ENCODE data around the gene GULP1. TPM values are rescaled to one million over a fixed set of nuclear protein-coding genes. Genes with fewer than 3 reads are reported as not detected.

The GULP1 gene
- total and polyA plus RNA-seq, 11 donors, result 1.1 to 8.3 (median 4.7) TPM

GRCh38 chr2:188475945-188476344, 184.3 kb downstream of the GULP1 start:
- 61 to 67% (median 65%) methylated on average over 4 of the region's 4 CpGs for WGBS, 4 donors
- H3K36me3 ChIP-seq, result no peaks in the 10 kb centered on the region

GRCh38 chr2:188477564-188478103, 186.0 kb downstream of the GULP1 start:
- no peak for TF ChIP-seq CTCF (IDR thresholded peaks at IDR 0.05)
- no peak for TF ChIP-seq POLR2A (IDR thresholded peaks at IDR 0.05)
- no peak for DNase-seq

More at GRCh38 chr2:188475945-188476344, 184.3 kb downstream of the GULP1 start:
- Histone ChIP-seq H3K9me3 (peaks cover 0 to 16% (median 1%) of the 10 kb centered on the region in 12 donors), H3K4me3 (no peak overlapping the region), H3K27me3 (no peaks in the 10 kb centered on the region), H3K27ac (no peak overlapping the region), H3K4me1 (no peaks in the 10 kb centered on the region)
- intact Hi-C loops (cut with DNase I), result no loop called here
- no peak for ATAC-seq
- no peak for DNase-seq
- no peak for TF ChIP-seq CTCF (IDR thresholded peaks at IDR 0.05)
- no peak for TF ChIP-seq POLR2A (IDR thresholded peaks at IDR 0.05)

GRCh38 chr2:188478724-188479123, 187.1 kb downstream of the GULP1 start:
- Histone ChIP-seq H3K4me3 (no peak overlapping the region), H3K9me3 (no peaks in the 10 kb centered on the region), H3K27ac (no peak overlapping the region), H3K27me3 (no peaks in the 10 kb centered on the region), H3K4me1 (no peaks in the 10 kb centered on the region), H3K36me3 (no peaks in the 10 kb centered on the region)
- no peak for ATAC-seq
- DNase-seq, result no peak
- intact Hi-C loops (cut with DNase I), result no loop called here
- 28 to 68% (median 30%) methylated on average over 1 of the region's 1 CpG for WGBS, 4 donors
- TF ChIP-seq CTCF (IDR thresholded peaks at IDR 0.05) (no peak), POLR2A (IDR thresholded peaks at IDR 0.05) (no peak)

More at GRCh38 chr2:188477564-188478103, 186.0 kb downstream of the GULP1 start:
- H3K9me3 ChIP-seq, result no peaks in the 10 kb centered on the region
- intact Hi-C loops (cut with DNase I), result no loop called here
- no peaks in the 10 kb centered on the region for H3K36me3 ChIP-seq
- no peak for ATAC-seq
- H3K27ac ChIP-seq, result no peak overlapping the region
- WGBS, 4 donors, result 68 to 73% (median 70%) methylated on average over 5 of the region's 5 CpGs
- H3K4me3 ChIP-seq, result no peak overlapping the region
- H3K27me3 ChIP-seq, result no peaks in the 10 kb centered on the region
- H3K4me1 ChIP-seq, result no peaks in the 10 kb centered on the region

- no peak overlapping the region for H3K27ac ChIP-seq
- H3K4me3 ChIP-seq, result no peak overlapping the region
- 89 to 96% (median 92%) methylated on average over 2 of the region's 2 CpGs for WGBS, 4 donors
- intact Hi-C loops (cut with DNase I), result no loop called here
- H3K36me3 ChIP-seq, result no peaks in the 10 kb centered on the region
- TF ChIP-seq CTCF (IDR thresholded peaks at IDR 0.05) (no peak), POLR2A (IDR thresholded peaks at IDR 0.05) (no peak)
- ATAC-seq, result no peak
- H3K9me3 ChIP-seq, result no peaks in the 10 kb centered on the region
- no peaks in the 10 kb centered on the region for H3K4me1 ChIP-seq
- H3K27me3 ChIP-seq, result no peaks in the 10 kb centered on the region
- no peak for DNase-seq
These were observed 189.8 kb downstream of the GULP1 start for GRCh38 chr2:188481474-188481873.
